GM19035 (cell line): Measurements from ENCODE around the gene FARSA.
"Not testable (repeated sequence)": the region's sequence is repeated elsewhere in the genome, so short reads cannot be mapped to it uniquely, and the experiment has no call there.

Experiments
- ATAC-seq: cut with Tn5 transposase; IDR thresholded peaks from one replicate; pipeline ENCODE4 v1.9.1; 2021; ENCODE audit not compliant: unreplicated experiment

The FARSA gene

GRCh38 chr19:12933287-12934072 is at the start of gene FARSA:
FARSA (minus strand) TSS chr19:12933711; CDS start chr19:12933696, 15 bp downstream.
- ATAC-seq: peak; percentile 55

DNA sequence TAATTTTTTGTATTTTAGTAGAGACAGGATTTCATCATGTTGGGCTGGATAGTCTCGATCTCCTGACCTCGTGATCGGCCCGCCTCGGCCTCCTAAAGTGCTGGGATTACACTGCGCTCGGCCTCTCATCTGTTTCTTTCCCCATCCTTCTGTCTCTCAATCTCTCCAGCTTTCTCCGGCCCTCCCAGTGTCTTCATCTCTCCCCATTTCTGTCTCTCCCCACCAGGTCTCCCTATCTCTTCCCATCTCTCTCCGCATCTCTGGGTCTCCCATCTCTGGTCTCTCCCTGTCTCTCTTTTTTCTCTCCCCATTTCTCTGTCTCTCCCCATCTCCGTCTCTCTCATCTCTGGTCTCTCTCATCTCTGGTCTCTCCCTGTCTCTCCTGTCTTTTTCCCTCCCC is 49.6 kb upstream of the FARSA start:
- no peak for ATAC-seq

DNA sequence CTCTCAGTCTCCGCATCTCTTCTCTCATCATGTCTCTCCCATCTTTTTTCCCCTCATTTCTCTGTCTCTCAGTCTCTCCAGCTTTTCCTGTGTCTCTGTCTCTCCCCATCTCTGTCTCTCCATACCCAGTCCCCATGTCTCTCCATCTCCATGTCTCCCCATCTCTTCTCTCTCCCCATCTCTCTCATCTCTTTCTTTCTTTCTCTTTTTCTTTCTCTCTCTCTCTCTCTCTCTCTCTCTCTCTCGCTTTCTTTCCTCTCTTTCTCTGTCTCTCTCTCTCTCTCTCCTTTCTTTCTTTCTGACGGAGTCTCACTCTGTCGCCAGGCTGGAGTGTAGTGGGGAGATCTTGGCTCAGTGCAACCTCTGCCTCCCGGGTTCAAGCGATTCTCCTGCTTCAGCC is 49.1 kb upstream of the FARSA start:
- ATAC-seq: no peak

DNA sequence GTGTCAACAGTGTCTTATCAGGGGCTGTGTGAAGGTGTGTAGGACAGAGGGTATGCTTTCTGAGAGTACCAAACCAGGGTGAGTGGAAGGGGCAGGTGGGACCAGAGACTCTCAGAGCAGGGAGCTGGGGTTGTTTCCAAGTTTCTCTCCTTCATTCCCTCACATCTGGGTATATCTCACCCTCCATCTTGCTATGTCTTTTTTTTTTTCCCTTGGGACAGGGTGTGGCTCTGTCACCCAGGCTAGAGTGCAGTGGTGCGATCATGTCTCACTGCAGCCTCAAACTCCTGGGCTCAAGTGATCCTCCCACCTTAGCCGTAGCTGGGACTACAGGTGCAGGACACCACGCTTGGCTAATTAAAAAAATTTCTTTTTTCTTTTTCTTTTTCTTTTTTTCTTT is 46.5 kb upstream of the FARSA start:
- ATAC-seq: no peak

DNA sequence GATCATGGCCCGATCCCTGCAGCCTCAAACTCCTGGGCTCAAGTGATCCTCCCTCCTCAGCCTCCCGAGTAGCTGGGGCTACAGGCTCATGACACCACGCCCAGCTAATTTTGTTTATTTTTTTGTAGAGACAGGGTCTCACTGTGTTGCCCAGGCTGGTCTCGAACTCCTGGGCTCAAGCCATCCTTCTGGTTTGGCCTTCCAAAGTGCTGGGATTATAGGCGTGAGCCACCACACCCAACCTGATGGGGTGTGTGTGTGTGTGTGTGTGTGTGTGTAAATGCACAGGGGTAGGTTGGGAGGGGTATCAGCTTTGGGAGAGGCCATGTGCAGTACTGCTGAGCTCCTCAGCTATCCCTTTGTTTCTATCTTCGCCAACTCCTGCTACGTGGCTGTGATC is 42.6 kb upstream of the FARSA start:
- not testable (repeated sequence) for ATAC-seq

GRCh38 chr19:12975221-12975741 is 41.8 kb upstream of the FARSA start:
- no peak for ATAC-seq

- no peak for ATAC-seq
Observed at GRCh38 chr19:12974301-12975220, 41.0 kb upstream of the FARSA start.

- ATAC-seq: no peak
Observed at GRCh38 chr19:12973236-12973635, 39.7 kb upstream of the FARSA start.

- no peak for ATAC-seq
Observed at GRCh38 chr19:12970070-12970820, 36.7 kb upstream of the FARSA start.

- ATAC-seq: no peak
Observed at GRCh38 chr19:12969292-12969988, 35.9 kb upstream of the FARSA start, which contains the start of gene DAND5. DAND5 (plus strand) TSS chr19:12969576; CDS start chr19:12969661, 85 bp downstream.

GRCh38 chr19:12967907-12968306 is 34.4 kb upstream of the FARSA start:
- no peak for ATAC-seq

DNA sequence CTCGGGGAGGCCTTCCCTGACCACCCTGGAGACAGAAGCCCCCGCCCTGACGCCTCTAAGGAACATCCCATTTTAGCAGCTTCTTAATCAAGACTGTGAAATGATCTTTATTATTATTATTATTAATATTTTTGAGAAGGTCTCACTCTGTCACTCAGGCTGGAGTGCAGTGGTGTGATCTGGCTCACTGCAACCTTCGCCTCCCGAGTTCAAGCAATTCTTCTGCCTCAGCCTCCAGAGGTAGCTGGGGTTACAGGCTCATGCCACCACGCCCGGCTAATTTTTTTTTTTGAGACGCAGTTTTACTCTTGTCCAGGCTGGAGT is 32.3 kb upstream of the FARSA start:
- no peak for ATAC-seq

GRCh38 chr19:12965017-12965811 is 31.7 kb upstream of the FARSA start:
- ATAC-seq: peak; percentile 69

GRCh38 chr19:12959481-12959880 is 26.0 kb upstream of the FARSA start:
- no peak for ATAC-seq

GRCh38 chr19:12957389-12957952 is 24.0 kb upstream of the FARSA start:
- peak; percentile 27 for ATAC-seq

DNA sequence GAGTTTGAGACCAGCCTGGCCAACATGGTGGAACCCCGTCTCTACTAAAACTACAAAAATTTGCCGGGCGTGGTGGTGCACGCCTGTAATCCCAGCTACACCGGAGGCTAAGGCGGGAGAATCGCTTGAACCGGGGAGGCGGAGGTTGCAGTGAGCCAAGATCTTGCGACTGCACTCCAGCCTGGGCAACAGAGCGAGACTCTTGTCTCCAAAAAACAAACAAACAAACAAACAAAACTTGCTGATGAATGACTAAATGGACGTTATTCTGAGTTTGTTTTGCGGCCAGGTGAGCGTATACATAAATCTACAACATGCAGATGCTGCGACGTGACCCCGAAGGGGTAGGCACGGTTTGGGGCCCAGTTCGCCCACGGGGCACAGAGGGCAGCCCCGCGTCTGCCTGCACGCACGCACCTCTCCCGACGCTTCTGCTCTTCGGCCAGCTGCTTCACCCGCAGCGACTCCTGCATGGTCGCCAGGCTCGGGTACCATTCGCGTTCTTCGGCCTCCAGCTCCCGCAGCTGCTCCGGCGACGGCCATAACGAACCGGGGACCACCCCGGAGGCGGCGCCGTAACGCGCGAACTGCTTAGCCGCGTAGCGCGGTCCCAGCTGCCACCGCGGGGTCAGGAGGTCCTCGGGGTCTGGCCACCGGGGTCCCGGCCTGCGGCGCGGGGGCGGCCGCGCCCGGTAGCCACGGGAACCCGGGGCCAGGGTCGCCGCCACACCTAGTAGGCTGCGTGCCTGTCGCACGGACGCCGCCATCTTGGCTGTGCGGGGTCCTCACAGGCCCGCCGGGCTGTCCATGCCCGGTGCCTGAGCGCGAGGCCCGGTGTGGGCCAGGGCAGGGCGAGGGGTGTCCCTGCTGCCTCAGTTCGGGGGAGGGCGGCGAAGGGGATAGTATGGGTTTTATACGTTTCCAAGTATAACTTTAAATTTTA is 23.2 kb upstream of the FARSA start, which contains the start of gene GADD45GIP1:
Gene GADD45GIP1 (minus strand): TSS at position 778 of the 943 bp plus-strand sequence. CDS start 11 bp downstream, at position 767.
- peak; percentile 79 for ATAC-seq

DNA sequence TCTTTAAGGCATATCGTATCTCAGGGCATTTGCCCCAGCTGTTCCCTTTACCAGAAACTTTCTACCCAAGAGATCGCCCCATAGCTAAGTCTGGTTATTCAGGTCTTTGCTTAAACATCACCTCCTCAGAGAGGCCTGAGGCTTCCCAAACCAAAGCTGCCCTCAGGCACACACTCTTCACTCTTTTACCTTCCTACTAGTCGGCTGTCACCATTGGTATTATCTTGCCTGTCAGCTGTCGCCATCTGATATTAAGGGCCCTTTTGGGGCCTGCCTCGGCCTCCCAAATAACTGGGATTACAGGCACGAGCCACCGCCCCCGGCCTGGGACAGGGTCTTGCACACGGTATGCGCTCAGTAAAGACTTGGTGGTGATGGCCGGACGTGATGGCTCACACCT is 22.5 kb upstream of the FARSA start:
- no peak for ATAC-seq

DNA sequence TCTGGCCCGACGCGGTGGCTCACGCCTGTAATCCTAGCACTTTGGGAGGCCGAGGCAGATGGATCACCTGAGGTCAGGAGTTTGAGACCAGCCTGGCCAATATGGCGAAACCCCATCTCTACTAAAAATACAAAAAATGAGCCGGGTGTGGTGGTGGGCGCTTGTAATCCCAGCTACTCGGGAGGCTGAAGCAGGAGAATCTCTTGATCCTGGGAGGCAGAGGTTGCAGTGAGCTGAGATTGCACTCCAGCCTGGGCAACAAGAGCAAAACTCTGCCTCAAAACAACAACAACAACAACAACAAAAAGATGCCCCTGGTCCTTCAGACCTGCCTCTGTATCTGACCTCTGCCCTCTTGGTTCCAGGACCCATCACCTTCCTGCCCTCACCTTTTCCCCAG is 22.1 kb upstream of the FARSA start:
- ATAC-seq: not testable (repeated sequence)
